K562 (cell line): ENCODE results near the gene ZNF12. TPM values are rescaled to one million over a fixed set of nuclear protein-coding genes. Genes with fewer than 3 reads are reported as not detected.
A peak's percentile ranks its signal among the peaks of the same experiment; 100 is the strongest.

Experiments
- ATAC-seq: fragments of 200-7000 bp; cut with Tn5 transposase; 3 replicates; pipeline ENCODE4 v1.9.1; 2020; ENCODE audit warnings: moderate library complexity
- BruUV-seq: library from RNA; stranded (reverse); fragments of 400-500 nt; replicated peaks from 2 replicates; lab custom pipeline; 2021; lab: Mats Ljungman, UMichigan
- CTCF ChIA-PET: fragments of 300-600 bp; formaldehyde crosslinking; extraction: SDS; loops from one replicate; lab custom pipeline; 2021; ENCODE audit warnings: low intra/inter-chr PET ratio; lab: Yijun Ruan, JAX
- POLR2A ChIA-PET: fragments of 300-600, 350-650 bp; sonication (Branson Sonifier 250); formaldehyde crosslinking; extraction: SDS; loops from one replicate; lab custom pipeline; 2021; ENCODE audit warnings: antibody characterized with exemption, inconsistent platforms; lab: Yijun Ruan, JAX
- DNase-seq, 4 experiments: peaks; one replicate each; pipeline versions ENCODE4 v3.0.0 to v3.0.0-alpha.2; 2011 to 2018; ENCODE audit warnings: low spot score in 3 of 4, mixed read lengths in 3 of 4; ENCODE audit errors: extremely low read depth in 1 of 4
- FAIRE-seq: peaks from 2 replicates; lab custom pipeline; 2011; peaks lifted over from hg19 to GRCh38; lab: Jason Lieb, UNC
- H2AFZ ChIP-seq: 2 replicates; pipeline ENCODE4 v1.6.0; 2011; ENCODE audit warnings: low read depth, low read length, control low read depth, inconsistent platforms
- H3K27ac ChIP-seq: fragments of 200-600 bp; 3 replicates; pipeline ENCODE4 v1.8.0; 2011; ENCODE audit warnings: low read depth, mild to moderate bottlenecking, control low read depth, inconsistent platforms, low read length, moderate library complexity, mixed read lengths; ENCODE audit errors: extremely low read depth
- H3K27me3 ChIP-seq, 2 experiments: fragments of 300-600 bp in 1 of 2; 2 replicates in 1 of 2; 3 replicates in 1 of 2; pipeline versions ENCODE4 v1.6.0 to v1.8.0; 2011; ENCODE audit warnings: inconsistent platforms in 2 of 2, low read length in 2 of 2, mild to moderate bottlenecking in 1 of 2, mixed read lengths in 1 of 2, moderate library complexity in 1 of 2; ENCODE audit not compliant: control insufficient read depth in 2 of 2, insufficient read depth in 2 of 2
- H3K36me3 ChIP-seq: fragments of 300-600 bp; 3 replicates; pipeline ENCODE4 v1.8.0; 2011; ENCODE audit warnings: mild to moderate bottlenecking, low read length, inconsistent platforms; ENCODE audit not compliant: control insufficient read depth, insufficient read depth
- H3K4me1 ChIP-seq, 2 experiments: fragments of 200-600 bp in 1 of 2; replicated peaks in 1 of 2; 2 replicates in 1 of 2; 3 replicates in 1 of 2; pipeline versions ENCODE4 v1.5.1 to v1.8.0; 2011; ENCODE audit warnings: inconsistent platforms in 2 of 2, low read length in 2 of 2, mild to moderate bottlenecking in 1 of 2, mixed read lengths in 1 of 2, moderate library complexity in 1 of 2; ENCODE audit not compliant: control insufficient read depth in 2 of 2, insufficient read depth in 2 of 2
- H3K4me2 ChIP-seq: 2 replicates; pipeline ENCODE4 v1.6.1; 2011; ENCODE audit warnings: low read length, control low read depth, inconsistent platforms, mixed read lengths; ENCODE audit not compliant: insufficient read depth
- H3K4me3 ChIP-seq: fragments of 200-600 bp; sonication (generic), shearing (Covaris generic); 2 replicates; pipeline ENCODE4 v1.5.1; 2016; ENCODE audit warnings: control low read depth, inconsistent platforms
- H3K79me2 ChIP-seq: fragments of 200-600 bp; 3 replicates; pipeline ENCODE4 v1.8.0; 2011; ENCODE audit warnings: low read length, inconsistent platforms; ENCODE audit not compliant: control insufficient read depth, insufficient read depth
- H3K9ac ChIP-seq, 2 experiments: 2 replicates each; pipeline versions ENCODE4 v1.6.0 to v1.6.1; 2011; ENCODE audit warnings: low read depth in 2 of 2, low read length in 2 of 2, control low read depth in 1 of 2, inconsistent platforms in 1 of 2, mild to moderate bottlenecking in 1 of 2, mixed read lengths in 1 of 2; ENCODE audit not compliant: insufficient read depth in 1 of 2
- H3K9me1 ChIP-seq: one replicate; pipeline ENCODE4 v1.6.0; 2011; ENCODE audit warnings: inconsistent platforms, mild to moderate bottlenecking, low read length, moderate library complexity; ENCODE audit not compliant: control insufficient read depth, insufficient read depth
- H3K9me3 ChIP-seq: replicated peaks from 2 replicates; pipeline ENCODE4 v1.5.1; 2011; ENCODE audit warnings: low read depth, low read length, inconsistent platforms; ENCODE audit not compliant: control insufficient read depth, insufficient read depth
- H4K20me1 ChIP-seq: replicated peaks from 2 replicates; pipeline ENCODE4 v1.6.1; 2011; ENCODE audit warnings: low read length, inconsistent platforms, mixed read lengths; ENCODE audit not compliant: control insufficient read depth, insufficient read depth
- CBX3 ChIP-seq, 2 experiments: IDR thresholded peaks; 1 replicate in 1 of 2; 2 replicates in 1 of 2; pipeline ENCODE4 v1.6.1; 2012; ENCODE audit warnings: inconsistent platforms in 2 of 2, low read length in 2 of 2, borderline replicate concordance in 1 of 2, control low read depth in 1 of 2
- GATAD2B ChIP-seq: fragments of 450-650 bp; IDR thresholded peaks from 2 replicates; pipeline ENCODE4 v1.6.1; 2017; ENCODE audit warnings: mild to moderate bottlenecking, borderline replicate concordance
- MTA2 ChIP-seq: fragments of 450-650 bp; IDR thresholded peaks from 2 replicates; pipeline ENCODE4 v1.6.1; 2016; ENCODE audit warnings: low read depth
- NFIC ChIP-seq: fragments of 450-650 bp; IDR thresholded peaks from 2 replicates; pipeline ENCODE4 v1.6.1; 2017; ENCODE audit warnings: mild to moderate bottlenecking, inconsistent platforms
- PATZ1 ChIP-seq: fragments of 250-450 bp; sonication (Bioruptor Pico); IDR thresholded peaks from 2 replicates; pipeline ENCODE4 v1.5.0; 2020; ENCODE audit warnings: mild to moderate bottlenecking, borderline replicate concordance
- PURB ChIP-seq: sonication (generic); formaldehyde crosslinking; IDR thresholded peaks from 2 replicates; pipeline ENCODE4 v1.9.0; 2021; ENCODE audit warnings: low read depth, mild to moderate bottlenecking, missing genetic modification reagents
- WGBS: fragments of 100-300 bp; shearing (Covaris generic); methylation state at CpG from one replicate; pipeline ENCODE4 v1.1.6; 2016; ENCODE audit warnings: low coverage, mixed read lengths; ENCODE audit not compliant: insufficient coverage; ENCODE audit errors: missing lambda C conversion rate; 5-methylcytosine and 5-hydroxymethylcytosine counted together
- in situ Hi-C: fragments of 300-500 bp; cut with MboI; formaldehyde crosslinking; loops from 4 replicates; pipeline ENCODE4 v1.15.0; 2018; ENCODE audit warnings: inconsistent platforms, mixed read lengths
- intact Hi-C: fragments of 100-400 bp; cut with micrococcal nuclease; formaldehyde crosslinking; loops from 2 replicates; pipeline ENCODE4 v1.14.2; 2022
- polyA plus RNA-seq, 8 experiments: library from polyadenylated mRNA; depleted of rRNA in 4 of 8; stranded (reverse) in 5 of 8; unstranded in 3 of 8; fragments of >200 nt; fragmentation: Nextera tagmentation in 2 of 8; fragmentation: Illumina TruSeq in 1 of 8; extraction: Ambion mirVana in 2 of 8; extraction: Trizol in 1 of 8; gene quantifications; 2 replicates each; pipeline versions ENCODE4 v1.2.1 to v1.2.3, GENCODE V29; 2011 to 2014; ENCODE audit warnings: inconsistent platforms in 1 of 8, missing spikeins in 1 of 8
- total RNA-seq, 7 experiments: library from RNA; depleted of rRNA in 6 of 7; stranded (reverse); fragments of >200 nt in 6 of 7; fragmentation: Illumina TruSeq in 2 of 7; extraction: Trizol in 2 of 7; gene quantifications; 2 replicates each; pipeline versions ENCODE4 v1.2.1 to v1.2.3, GENCODE V29; 2011 to 2021; ENCODE audit warnings: low replicate concordance in 1 of 7

Gene ZNF12
- total and polyA plus RNA-seq, 9 of the 15 experiments (the other 6 are each of a cell fraction or from before 2014, with no cell fraction given): 5.8 to 32.3 (median 18.9) TPM

DNA sequence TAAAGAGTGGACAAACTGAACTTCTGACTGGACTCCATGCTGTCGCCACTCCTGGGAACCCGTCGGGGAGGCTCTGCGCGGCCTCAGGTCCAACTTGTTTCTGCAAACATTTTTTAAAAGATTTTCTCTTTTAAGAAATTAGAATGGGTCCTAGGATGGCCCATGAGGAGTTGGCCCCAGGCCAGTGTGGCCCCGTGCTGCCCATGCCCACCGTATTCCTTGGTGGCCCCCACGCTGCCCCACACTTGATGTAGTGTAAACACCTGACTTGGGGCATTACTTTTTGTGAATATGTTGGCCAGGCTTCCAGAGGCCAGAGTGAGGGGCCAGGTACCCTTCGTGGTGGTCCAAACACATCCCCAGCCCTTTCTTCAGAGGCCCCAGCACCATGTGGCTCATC is 50.3 kb downstream of the ZNF12 start:
- BruUV-seq: no TSS peak
- DNase-seq (no peak), ATAC-seq (peak; percentile 14)
- Histone ChIP-seq H3K9me1 (no peaks in the 10 kb centered on the region), H3K27ac (no peak overlapping the region), H3K9ac (no peak overlapping the region), H3K36me3 (peaks cover 28% of the 10 kb centered on the region; the same call in 2 of the 3 replicates), H3K4me2 (no peak overlapping the region), H3K4me1 (peaks cover 0 to 6% of the 10 kb centered on the region in 2 experiments; a peak in 2 of 5 replicates)
- CTCF ChIA-PET: no interaction called here
- no peak for TF ChIP-seq GATAD2B
- TF ChIP-seq PATZ1 (CRISPR knock-in tag): no peak
- TF ChIP-seq MTA2: no peak
- peak; percentile 14; the same call in 1 of the 2 replicates for TF ChIP-seq NFIC
- no peak for TF ChIP-seq PURB
- no peak for TF ChIP-seq CBX3 (IDR thresholded peaks at IDR 0.05; ENCODE audit: borderline replicate concordance in 1 of 2, low read length in 2 of 2)
- TF ChIP-seq, all 486 proteins: peak for 1
- Histone ChIP-seq H3K4me3 (no peak overlapping the region), H2AFZ (no peak overlapping the region), H3K9me3 (peaks cover 5% of the 10 kb centered on the region; the same call in 1 of the 2 replicates), H3K79me2 (no peaks in the 10 kb centered on the region), H4K20me1 (no peaks in the 10 kb centered on the region), H3K27me3 (peaks cover 0 to 5% of the 10 kb centered on the region in 2 experiments; a peak in 1 of 5 replicates)
- WGBS: 93% methylated on average over 9 of the region's 9 CpGs
- intact Hi-C loops (no loop called here), in situ Hi-C loops (no loop called here)
- FAIRE-seq: no peak
- POLR2A ChIA-PET: no interaction called here
